PC-3 (cell line): ENCODE measurements around the gene IMPA2. TPM values are rescaled to one million over a fixed set of nuclear protein-coding genes. Genes with fewer than 3 reads are reported as not detected.

Source experiments
- ATAC-seq: fragments of 200-7000 bp; cut with Tn5 transposase; 2 replicates; pipeline ENCODE4 v1.9.1; 2020; ENCODE audit warnings: mild to moderate bottlenecking, moderate library complexity
- BruUV-seq: library from RNA; stranded (reverse); fragments of 400-500 nt; replicated peaks from 2 replicates; lab custom pipeline; 2021; lab: Mats Ljungman, UMichigan
- CTCF ChIA-PET: fragments of 300-600 bp; sonication (Branson Sonifier 250); formaldehyde crosslinking; loops from one replicate; lab custom pipeline; 2022; ENCODE audit warnings: antibody characterized with exemption; lab: Charles Lee
- POLR2A ChIA-PET: fragments of 300-600 bp; sonication (Branson Sonifier 250); formaldehyde crosslinking; loops from one replicate; lab custom pipeline; 2022; ENCODE audit warnings: antibody characterized with exemption; ENCODE audit not compliant: unreplicated experiment; lab: Charles Lee
- DNase-seq: peaks from one replicate; pipeline ENCODE4 v3.0.0-alpha.2; 2015
- H2AFZ ChIP-seq: fragments of 300-600 bp; sonication (generic); 2 replicates; pipeline ENCODE4 v1.6.0; 2016; ENCODE audit warnings: antibody characterized with exemption, low read length
- H3F3A ChIP-seq: fragments of 300-600 bp; sonication (generic); one replicate; pipeline ENCODE4 v1.6.0; 2017; ENCODE audit warnings: antibody characterized with exemption, low read length, control low read depth, mild to moderate bottlenecking; ENCODE audit not compliant: unreplicated experiment
- H3K27ac ChIP-seq: fragments of 300-600 bp; sonication (generic); 2 replicates; pipeline ENCODE4 v1.5.1; 2016; ENCODE audit warnings: mild to moderate bottlenecking, low read length
- H3K27me3 ChIP-seq: fragments of 300-600 bp; sonication (generic); 2 replicates; pipeline ENCODE4 v1.6.1; 2016; ENCODE audit warnings: low read length, mixed read lengths
- H3K36me3 ChIP-seq: fragments of 300-600 bp; sonication (generic); 2 replicates; pipeline ENCODE4 v1.6.1; 2016; ENCODE audit warnings: low read depth, mixed run types, low read length, mixed read lengths
- H3K4me1 ChIP-seq: fragments of 300-600 bp; sonication (generic); 2 replicates; pipeline ENCODE4 v1.5.1; 2016; ENCODE audit warnings: low read length; ENCODE audit not compliant: insufficient read depth
- H3K4me2 ChIP-seq: fragments of 300-600 bp; sonication (generic); 2 replicates; pipeline ENCODE4 v1.6.0; 2016; ENCODE audit warnings: low read length
- H3K4me3 ChIP-seq: fragments of 300-600 bp; sonication (generic); 2 replicates; pipeline ENCODE4 v1.5.1; 2016; ENCODE audit warnings: mild to moderate bottlenecking, low read length, mixed read lengths
- H3K79me2 ChIP-seq: fragments of 300-600 bp; sonication (generic); 2 replicates; pipeline ENCODE4 v1.6.1; 2017; ENCODE audit warnings: low read length, mixed read lengths
- H3K9ac ChIP-seq: fragments of 300-600 bp; sonication (generic); 2 replicates; pipeline ENCODE4 v1.6.0; 2016; ENCODE audit warnings: mild to moderate bottlenecking, low read length
- H3K9me2 ChIP-seq: fragments of 300-600 bp; sonication (generic); replicated peaks from 2 replicates; pipeline ENCODE4 v1.6.1; 2016; ENCODE audit warnings: mixed run types, low read length, mixed read lengths
- H3K9me3 ChIP-seq: fragments of 300-600 bp; sonication (generic); 2 replicates; pipeline ENCODE4 v1.6.1; 2016; ENCODE audit warnings: low read length, mixed read lengths
- H4K20me1 ChIP-seq: fragments of 300-600 bp; sonication (generic); 2 replicates; pipeline ENCODE4 v1.6.1; 2016; ENCODE audit warnings: low read length, mixed read lengths
- CTCF ChIP-seq: fragments of 300-600 bp; sonication (generic); conservative IDR thresholded peaks from 2 replicates; pipeline ENCODE4 v1.5.1; 2017; ENCODE audit warnings: antibody characterized with exemption, low read depth, mild to moderate bottlenecking, low read length
- EZH2 ChIP-seq: fragments of 300-600 bp; sonication (generic); IDR thresholded peaks from one replicate; pipeline ENCODE4 v1.6.1; 2017; ENCODE audit warnings: antibody characterized with exemption, mild to moderate bottlenecking, low read length; ENCODE audit not compliant: unreplicated experiment
- EZH2phosphoT487 ChIP-seq: fragments of 300-600 bp; sonication (generic); IDR thresholded peaks from 2 replicates; pipeline ENCODE4 v1.6.1; 2018; ENCODE audit warnings: mild to moderate bottlenecking, antibody characterized with exemption, low read length, borderline replicate concordance
- intact Hi-C: fragments of 100-400 bp; cut with micrococcal nuclease; formaldehyde crosslinking; loops from 2 replicates; pipeline ENCODE4 v1.9.0; 2023
- total RNA-seq: library from RNA; depleted of rRNA; stranded (reverse); fragments of >200 nt; gene quantifications from 2 replicates; pipeline ENCODE4 v1.2.3, GENCODE V29; 2014

IMPA2 gene
- total RNA-seq, 1 experiment from 2014 or later: 38.2 TPM

- no peak for TF ChIP-seq EZH2
- TF ChIP-seq EZH2phosphoT487: no peak
- no peak for TF ChIP-seq CTCF
- Histone ChIP-seq H4K20me1 (no peaks in the 10 kb centered on the region), H3K9me3 (no peaks in the 10 kb centered on the region), H3K27me3 (no peaks in the 10 kb centered on the region), H3K9ac (peak overlapping the region; percentile 17; the same call in 1 of the 2 replicates), H3K27ac (peak overlapping the region; percentile 60), H3K9me2 (no peaks in the 10 kb centered on the region), H3K4me2 (no peak overlapping the region), H3F3A (no peaks in the 10 kb centered on the region), H3K4me1 (no peaks in the 10 kb centered on the region; the same call in 1 of the 2 replicates), H3K4me3 (no peak overlapping the region), H2AFZ (no peak overlapping the region), H3K79me2 (no peaks in the 10 kb centered on the region), H3K36me3 (no peaks in the 10 kb centered on the region)
- POLR2A ChIA-PET: no interaction called here
- ATAC-seq (peak; percentile 51; the same call in 1 of the 2 replicates), DNase-seq (peak; percentile 43)
- CTCF ChIA-PET: interaction anchor here (0.6 kb wide), 1 partner anchor 1856 kb away, joined by 7 read pairs; no protein-coding TSS in a partner anchor
- intact Hi-C loops: no loop called here
- no TSS peak for BruUV-seq
Measured at GRCh38 chr18:12015416-12016062, 34.2 kb downstream of the IMPA2 start.

- Histone ChIP-seq H4K20me1 (no peaks in the 10 kb centered on the region), H3K9ac (no peak overlapping the region), H3K27me3 (no peaks in the 10 kb centered on the region), H3K4me2 (no peak overlapping the region), H3K79me2 (no peaks in the 10 kb centered on the region), H3K27ac (no peak overlapping the region), H3K36me3 (peaks cover 3% of the 10 kb centered on the region; the same call in 1 of the 2 replicates), H3F3A (no peaks in the 10 kb centered on the region), H2AFZ (no peak overlapping the region), H3K4me3 (no peak overlapping the region), H3K4me1 (no peaks in the 10 kb centered on the region; the same call in 1 of the 2 replicates), H3K9me2 (no peaks in the 10 kb centered on the region), H3K9me3 (no peaks in the 10 kb centered on the region)
- DNase-seq (no peak), ATAC-seq (no peak)
- BruUV-seq: no TSS peak
- TF ChIP-seq EZH2: no peak
- no peak for TF ChIP-seq CTCF
- no peak for TF ChIP-seq EZH2phosphoT487
- ChIA-PET CTCF (no interaction called here), POLR2A (no interaction called here)
- intact Hi-C loops: no loop called here
Measured at GRCh38 chr18:12017081-12017480, 35.8 kb downstream of the IMPA2 start.

GRCh38 chr18:12018861-12019260 lies 37.6 kb downstream of the IMPA2 start:
- POLR2A ChIA-PET: no interaction called here
- Histone ChIP-seq H3K9ac (no peak overlapping the region), H3K79me2 (no peaks in the 10 kb centered on the region), H3K36me3 (peaks cover 3% of the 10 kb centered on the region; the same call in 1 of the 2 replicates), H3K27me3 (no peaks in the 10 kb centered on the region), H3K4me3 (no peak overlapping the region), H3K9me2 (no peaks in the 10 kb centered on the region), H2AFZ (no peak overlapping the region), H3K4me2 (no peak overlapping the region), H3F3A (no peaks in the 10 kb centered on the region), H3K4me1 (no peaks in the 10 kb centered on the region; the same call in 1 of the 2 replicates), H4K20me1 (no peaks in the 10 kb centered on the region), H3K27ac (no peak overlapping the region), H3K9me3 (no peaks in the 10 kb centered on the region)
- no peak for TF ChIP-seq EZH2
- TF ChIP-seq CTCF: no peak
- no peak for TF ChIP-seq EZH2phosphoT487
- intact Hi-C loops: no loop called here
- CTCF ChIA-PET: no interaction called here
- no peak for DNase-seq
- no peak for ATAC-seq
- no TSS peak for BruUV-seq
